Measurements from ENCODE around the gene ADH5. TPM values are rescaled to one million over a fixed set of nuclear protein-coding genes. Genes with fewer than 3 reads are reported as not detected.

The ADH5 gene
- total and polyA plus RNA-seq, 3 experiments from 2014 or later = 113 to 127 (median 116) TPM

DNA sequence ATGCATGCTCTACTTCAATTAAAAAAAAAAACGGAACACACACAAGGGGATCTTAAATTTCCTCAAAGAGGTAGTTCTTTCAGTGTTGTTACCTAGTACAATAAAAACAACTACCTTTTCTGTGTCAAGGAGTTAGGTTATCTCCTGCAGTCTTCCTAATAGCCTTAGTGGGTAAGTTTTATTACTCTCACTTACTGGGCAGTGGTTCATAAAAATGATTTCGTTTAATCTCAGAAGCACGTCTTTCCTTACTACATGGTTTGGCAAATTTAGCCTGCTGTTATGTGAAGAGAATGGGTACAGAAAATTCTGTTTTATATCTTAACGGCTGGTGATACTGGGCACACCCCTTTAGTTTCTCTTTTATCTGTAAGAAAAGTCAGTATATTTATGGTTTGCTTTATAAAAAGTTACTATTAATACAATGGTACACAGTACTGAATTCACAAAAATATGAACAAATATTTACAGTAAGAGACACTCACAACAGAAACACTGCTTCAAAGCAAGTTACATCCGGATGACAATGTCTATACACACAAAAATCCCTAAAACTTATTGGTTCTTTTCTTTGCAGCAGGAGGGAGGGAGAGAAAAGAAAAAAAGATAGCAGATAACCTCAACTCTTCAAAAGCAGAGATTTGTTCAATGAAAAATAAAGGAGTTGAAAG lies 8.8 kb downstream of the ADH5 start:
- POLR2A ChIA-PET = no interaction called here
- H3K27me3 Mint-ChIP-seq = no peaks in the 10 kb centered on the region
- H3K36me3 ChIP-seq (ENCODE audit: insufficient read depth, low read length) = peaks cover 70% of the 10 kb centered on the region
- no peak overlapping the region for H3K4me3 Mint-ChIP-seq
- H3K27ac Mint-ChIP-seq = peak overlapping the region in 4 of 8 donors; percentile 43 to 82 (median 64)
- no peaks in the 10 kb centered on the region for H3K27me3 ChIP-seq (ENCODE audit: insufficient read depth, low read length, poor library complexity, severe bottlenecking)
- no peak overlapping the region for H3K4me3 ChIP-seq (ENCODE audit: low read length)
- CTCF ChIA-PET = no interaction called here
- H3K4me1 Mint-ChIP-seq = peaks cover 10 to 28% (median 23%) of the 10 kb centered on the region in 3 donors
- no peak overlapping the region for H3K27ac ChIP-seq (ENCODE audit: low read depth, low read length)
- peaks cover 10 to 90% (median 23%) of the 10 kb centered on the region in 3 donors for H3K36me3 Mint-ChIP-seq
- no peak for DNase-seq
- no peaks in the 10 kb centered on the region for H3K9me3 ChIP-seq (ENCODE audit: low read length)
- no peaks in the 10 kb centered on the region for H3K4me1 ChIP-seq (ENCODE audit: insufficient read depth, low read length)
- H3K9me3 Mint-ChIP-seq = no peaks in the 10 kb centered on the region

- no peak for DNase-seq
- H3K4me1 Mint-ChIP-seq = peaks cover 7 to 28% (median 20%) of the 10 kb centered on the region in 3 donors
- Histone ChIP-seq H3K27me3 (ENCODE audit: insufficient read depth, low read length, poor library complexity, severe bottlenecking) (no peaks in the 10 kb centered on the region), H3K9me3 (ENCODE audit: low read length) (no peaks in the 10 kb centered on the region), H3K27ac (ENCODE audit: low read depth, low read length) (no peak overlapping the region), H3K36me3 (ENCODE audit: insufficient read depth, low read length) (peaks cover 69% of the 10 kb centered on the region), H3K4me1 (ENCODE audit: insufficient read depth, low read length) (no peaks in the 10 kb centered on the region), H3K4me3 (ENCODE audit: low read length) (no peak overlapping the region)
- no peak overlapping the region for H3K4me3 Mint-ChIP-seq
- peak overlapping the region in 2 of 8 donors; percentile 43 to 82 for H3K27ac Mint-ChIP-seq
- ChIA-PET POLR2A (no interaction called here), CTCF (interaction anchor here (1.9 kb wide), 1 partner anchor 23 kb away, joined by 7 read pairs; no protein-coding TSS in a partner anchor)
- H3K9me3 Mint-ChIP-seq = no peaks in the 10 kb centered on the region
- H3K27me3 Mint-ChIP-seq = no peaks in the 10 kb centered on the region
- H3K36me3 Mint-ChIP-seq = peaks cover 10 to 90% (median 23%) of the 10 kb centered on the region in 3 donors
Observed at GRCh38 chr4:99078931-99079624, 9.5 kb downstream of the ADH5 start.

GRCh38 chr4:99078336-99078735 lies 10.3 kb downstream of the ADH5 start:
- Histone ChIP-seq H3K36me3 (ENCODE audit: insufficient read depth, low read length) (peaks cover 67% of the 10 kb centered on the region), H3K4me3 (ENCODE audit: low read length) (no peak overlapping the region), H3K9me3 (ENCODE audit: low read length) (no peaks in the 10 kb centered on the region), H3K27ac (ENCODE audit: low read depth, low read length) (no peak overlapping the region), H3K4me1 (ENCODE audit: insufficient read depth, low read length) (no peaks in the 10 kb centered on the region), H3K27me3 (ENCODE audit: insufficient read depth, low read length, poor library complexity, severe bottlenecking) (no peaks in the 10 kb centered on the region)
- Mint-ChIP-seq H3K9me3 (no peaks in the 10 kb centered on the region), H3K36me3 (peaks cover 10 to 90% (median 26%) of the 10 kb centered on the region in 3 donors), H3K4me1 (peaks cover 7 to 34% (median 15%) of the 10 kb centered on the region in 3 donors), H3K27ac (peak overlapping the region in 1 of 8 donors; percentile 22), H3K27me3 (no peaks in the 10 kb centered on the region), H3K4me3 (no peak overlapping the region)
- DNase-seq = no peak
- POLR2A ChIA-PET = no interaction called here
- CTCF ChIA-PET = interaction anchor here (1.0 to 1.9 kb wide), 3 partner anchors 9 to 22 kb away, joined by 3 to 7 read pairs (median 3); partner anchors contain the start of gene ADH5

GRCh38 chr4:99077177-99077576 lies 11.4 kb downstream of the ADH5 start:
- ChIA-PET POLR2A (no interaction called here), CTCF (interaction anchor here (1.9 kb wide), 1 partner anchor 21 kb away, joined by 7 read pairs; no protein-coding TSS in a partner anchor)
- Mint-ChIP-seq H3K4me1 (peaks cover 9 to 33% (median 14%) of the 10 kb centered on the region in 3 donors), H3K4me3 (no peak overlapping the region), H3K27me3 (no peaks in the 10 kb centered on the region), H3K27ac (peak overlapping the region in 2 of 8 donors; percentile 12 to 64), H3K36me3 (peaks cover 10 to 91% (median 28%) of the 10 kb centered on the region in 3 donors), H3K9me3 (no peaks in the 10 kb centered on the region)
- Histone ChIP-seq H3K4me1 (ENCODE audit: insufficient read depth, low read length) (no peaks in the 10 kb centered on the region), H3K4me3 (ENCODE audit: low read length) (no peak overlapping the region), H3K27ac (ENCODE audit: low read depth, low read length) (no peak overlapping the region), H3K9me3 (ENCODE audit: low read length) (no peaks in the 10 kb centered on the region), H3K27me3 (ENCODE audit: insufficient read depth, low read length, poor library complexity, severe bottlenecking) (no peaks in the 10 kb centered on the region), H3K36me3 (ENCODE audit: insufficient read depth, low read length) (peaks cover 64% of the 10 kb centered on the region)
- no peak for DNase-seq

- DNase-seq = no peak
- H3K4me1 Mint-ChIP-seq = peaks cover 7 to 26% (median 7%) of the 10 kb centered on the region in 3 donors
- ChIA-PET CTCF (no interaction called here), POLR2A (no interaction called here)
- H3K4me3 ChIP-seq (ENCODE audit: low read length) = no peak overlapping the region
- H3K4me1 ChIP-seq (ENCODE audit: insufficient read depth, low read length) = no peaks in the 10 kb centered on the region
- H3K36me3 Mint-ChIP-seq = peaks cover 10 to 90% (median 31%) of the 10 kb centered on the region in 3 donors
- H3K9me3 ChIP-seq (ENCODE audit: low read length) = no peaks in the 10 kb centered on the region
- H3K27me3 Mint-ChIP-seq = no peaks in the 10 kb centered on the region
- peaks cover 57% of the 10 kb centered on the region for H3K36me3 ChIP-seq (ENCODE audit: insufficient read depth, low read length)
- H3K4me3 Mint-ChIP-seq = no peak overlapping the region
- no peaks in the 10 kb centered on the region for H3K27me3 ChIP-seq (ENCODE audit: insufficient read depth, low read length, poor library complexity, severe bottlenecking)
- peak overlapping the region in 1 of 8 donors; percentile 78 for H3K27ac Mint-ChIP-seq
- H3K9me3 Mint-ChIP-seq = no peaks in the 10 kb centered on the region
- no peak overlapping the region for H3K27ac ChIP-seq (ENCODE audit: low read depth, low read length)
Observed at GRCh38 chr4:99076292-99076976, 12.2 kb downstream of the ADH5 start.

DNA sequence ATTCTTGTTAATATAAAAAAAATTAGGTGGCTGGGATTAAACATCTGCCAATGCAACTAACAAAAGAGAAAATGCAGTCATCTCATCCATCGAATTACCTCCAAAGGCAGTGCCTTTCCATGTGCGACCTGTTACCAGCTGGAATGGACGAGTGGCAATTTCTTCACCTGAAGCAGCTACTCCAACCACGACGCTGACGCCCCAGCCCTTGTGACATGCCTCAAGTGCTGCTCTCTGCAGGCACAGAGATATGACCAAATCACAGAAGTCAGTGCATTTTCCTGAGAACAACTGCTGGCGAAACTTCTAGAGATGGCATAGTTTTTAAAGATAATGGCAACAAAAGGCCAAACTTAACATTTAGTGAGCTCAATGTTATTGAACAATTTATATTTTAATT lies 13.8 kb downstream of the ADH5 start:
- Histone ChIP-seq H3K4me1 (ENCODE audit: insufficient read depth, low read length) (no peaks in the 10 kb centered on the region), H3K4me3 (ENCODE audit: low read length) (no peak overlapping the region), H3K9me3 (ENCODE audit: low read length) (no peaks in the 10 kb centered on the region), H3K36me3 (ENCODE audit: insufficient read depth, low read length) (peaks cover 45% of the 10 kb centered on the region), H3K27me3 (ENCODE audit: insufficient read depth, low read length, poor library complexity, severe bottlenecking) (no peaks in the 10 kb centered on the region), H3K27ac (ENCODE audit: low read depth, low read length) (no peak overlapping the region)
- DNase-seq = no peak
- no peaks in the 10 kb centered on the region for H3K9me3 Mint-ChIP-seq
- ChIA-PET POLR2A (no interaction called here), CTCF (interaction anchor here (2.4 kb wide), 1 partner anchor 80 kb away, joined by 8 read pairs; the partner anchor contains the start of gene METAP1)
- H3K4me1 Mint-ChIP-seq = peaks cover 3 to 17% (median 7%) of the 10 kb centered on the region in 3 donors
- H3K27me3 Mint-ChIP-seq = no peaks in the 10 kb centered on the region
- H3K27ac Mint-ChIP-seq = no peak overlapping the region
- H3K4me3 Mint-ChIP-seq = no peak overlapping the region
- H3K36me3 Mint-ChIP-seq = peaks cover 10 to 88% (median 26%) of the 10 kb centered on the region in 3 donors

DNA sequence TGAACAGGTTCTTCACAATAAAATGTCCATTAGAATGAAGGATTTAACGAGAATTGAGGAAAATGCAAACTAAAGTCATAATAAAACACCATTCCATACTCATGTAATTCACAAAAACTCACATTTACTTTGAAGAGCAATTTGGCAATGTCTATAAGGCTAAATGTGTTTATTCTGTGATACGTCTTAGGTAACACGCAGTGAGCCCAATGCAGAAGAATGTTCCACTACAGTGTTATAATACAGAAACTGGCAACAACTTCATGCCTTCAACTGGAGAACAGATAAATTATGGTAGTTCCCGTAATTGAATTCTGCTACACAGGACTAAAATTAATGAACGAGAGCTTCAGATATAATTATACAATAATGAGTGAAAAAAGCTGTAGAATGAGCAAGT lies 17.4 kb downstream of the ADH5 start:
- H3K4me1 Mint-ChIP-seq = peaks cover 0 to 6% (median 4%) of the 10 kb centered on the region in 3 donors
- DNase-seq = no peak
- no peak overlapping the region for H3K27ac ChIP-seq (ENCODE audit: low read depth, low read length)
- no peaks in the 10 kb centered on the region for H3K27me3 ChIP-seq (ENCODE audit: insufficient read depth, low read length, poor library complexity, severe bottlenecking)
- H3K4me3 Mint-ChIP-seq = no peak overlapping the region
- ChIA-PET CTCF (no interaction called here), POLR2A (no interaction called here)
- no peaks in the 10 kb centered on the region for H3K27me3 Mint-ChIP-seq
- H3K4me3 ChIP-seq (ENCODE audit: low read length) = no peak overlapping the region
- peaks cover 24% of the 10 kb centered on the region for H3K36me3 ChIP-seq (ENCODE audit: insufficient read depth, low read length)
- H3K9me3 ChIP-seq (ENCODE audit: low read length) = no peaks in the 10 kb centered on the region
- H3K36me3 Mint-ChIP-seq = peaks cover 6 to 77% (median 24%) of the 10 kb centered on the region in 3 donors
- peak overlapping the region in 2 of 8 donors; percentile 15 to 38 for H3K27ac Mint-ChIP-seq
- no peaks in the 10 kb centered on the region for H3K4me1 ChIP-seq (ENCODE audit: insufficient read depth, low read length)
- H3K9me3 Mint-ChIP-seq = no peaks in the 10 kb centered on the region
